LNCaP clone FGC (cell line): ENCODE data around the gene SEMA3D.

Experiments
- DNase-seq: peaks from one replicate; pipeline ENCODE4 v3.0.0-alpha.2; 2011; ENCODE audit warnings: low read depth
- H3K4me3 ChIP-seq: 2 replicates; pipeline ENCODE4 v1.5.1; 2011; ENCODE audit warnings: mild to moderate bottlenecking, low read depth, low read length, control low read depth
- CTCF ChIP-seq: IDR thresholded peaks from 2 replicates; pipeline ENCODE4 v1.5.1; 2012; ENCODE audit warnings: mild to moderate bottlenecking; ENCODE audit not compliant: control insufficient read depth, insufficient read depth; ENCODE audit errors: extremely low read depth

The SEMA3D gene

GRCh38 chr7:85224171-85224570 is 37.3 kb upstream of the SEMA3D start:
- no peak for TF ChIP-seq CTCF
- no peak overlapping the region for H3K4me3 ChIP-seq
- DNase-seq, result no peak

- H3K4me3 ChIP-seq, result no peak overlapping the region
- TF ChIP-seq CTCF, result no peak
- DNase-seq, result no peak
Measured at GRCh38 chr7:85222522-85222921, 35.7 kb upstream of the SEMA3D start.

- TF ChIP-seq CTCF, result no peak
- no peak overlapping the region for H3K4me3 ChIP-seq
- no peak for DNase-seq
Measured at GRCh38 chr7:85221796-85222195, 34.9 kb upstream of the SEMA3D start.

- TF ChIP-seq CTCF, result no peak
Measured at GRCh38 chr7:85220651-85221050, 33.8 kb upstream of the SEMA3D start.

GRCh38 chr7:85220023-85220422 is 33.2 kb upstream of the SEMA3D start:
- DNase-seq, result no peak
- TF ChIP-seq CTCF, result no peak
- no peak overlapping the region for H3K4me3 ChIP-seq

More at GRCh38 chr7:85220651-85221050, 33.8 kb upstream of the SEMA3D start:
- H3K4me3 ChIP-seq, result no peak overlapping the region
- DNase-seq, result no peak

- no peak for DNase-seq
- H3K4me3 ChIP-seq, result no peak overlapping the region
- TF ChIP-seq CTCF, result no peak
Measured at GRCh38 chr7:85217085-85217484, 30.2 kb upstream of the SEMA3D start.

- DNase-seq, result no peak
- H3K4me3 ChIP-seq, result no peak overlapping the region
- no peak for TF ChIP-seq CTCF
Measured at GRCh38 chr7:85215098-85215497, 28.2 kb upstream of the SEMA3D start.
